Ectodermal cell (in vitro differentiated cells): Measurements from ENCODE around the gene RABL3. TPM values are rescaled to one million over a fixed set of nuclear protein-coding genes. Genes with fewer than 3 reads are reported as not detected.
"Not testable (repeated sequence)": the region's sequence is repeated elsewhere in the genome, so short reads cannot be mapped to it uniquely, and the experiment has no call there.

Experiments used
- H3K27ac ChIP-seq: 2 replicates; pipeline ENCODE4 v1.7.0; 2013; ENCODE audit warnings: mild to moderate bottlenecking, low read depth, low read length; ENCODE audit not compliant: insufficient read depth, poor library complexity, severe bottlenecking
- H3K27me3 ChIP-seq: 2 replicates; pipeline ENCODE4 v1.7.0; 2013; ENCODE audit warnings: mild to moderate bottlenecking, low read length; ENCODE audit not compliant: insufficient read depth, control insufficient read depth, poor library complexity, severe bottlenecking
- H3K36me3 ChIP-seq: one replicate; pipeline ENCODE4 v1.7.0; 2013; ENCODE audit warnings: low read length; ENCODE audit not compliant: control insufficient read depth, insufficient read depth
- H3K4me1 ChIP-seq: one replicate; pipeline ENCODE4 v1.7.0; 2013; ENCODE audit warnings: low read length; ENCODE audit not compliant: control insufficient read depth, insufficient read depth
- H3K4me3 ChIP-seq: 2 replicates; pipeline ENCODE4 v1.7.0; 2013; ENCODE audit warnings: low read depth, low read length, control low read depth; ENCODE audit not compliant: insufficient read depth
- H3K9me3 ChIP-seq: 2 replicates; pipeline ENCODE4 v1.7.0; 2013; ENCODE audit warnings: mild to moderate bottlenecking, low read length, moderate library complexity; ENCODE audit not compliant: control insufficient read depth
- WGBS, 2 experiments: methylation state at CpG; one replicate each; pipeline ENCODE4 v1.1.7; 2013; ENCODE audit warnings: missing lambda C conversion rate in 2 of 2; 5-methylcytosine and 5-hydroxymethylcytosine counted together
- polyA plus RNA-seq, 4 experiments: library from polyadenylated mRNA; stranded (reverse); fragments of 50-300 nt; gene quantifications; one replicate each; pipeline ENCODE4 v1.2.3, GENCODE V29; 2013

Gene RABL3, protein sequence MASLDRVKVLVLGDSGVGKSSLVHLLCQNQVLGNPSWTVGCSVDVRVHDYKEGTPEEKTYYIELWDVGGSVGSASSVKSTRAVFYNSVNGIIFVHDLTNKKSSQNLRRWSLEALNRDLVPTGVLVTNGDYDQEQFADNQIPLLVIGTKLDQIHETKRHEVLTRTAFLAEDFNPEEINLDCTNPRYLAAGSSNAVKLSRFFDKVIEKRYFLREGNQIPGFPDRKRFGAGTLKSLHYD
- 14.9 TPM for polyA plus RNA-seq (2013, experiment 1 of 4)
- polyA plus RNA-seq (2013, experiment 2 of 4): 18.9 TPM
- 13.9 TPM for polyA plus RNA-seq (2013, experiment 3 of 4)
- polyA plus RNA-seq (2013, experiment 4 of 4): 19.5 TPM

GRCh38 chr3:120742198-120742848, at the start of gene RABL3, which contains the start of gene GTF2E1:
Gene RABL3 (minus strand): TSS chr3:120742516. CDS start chr3:120742507, 9 bp downstream.
Gene GTF2E1 (plus strand): TSS chr3:120742744. CDS start chr3:120750553, 7,809 bp downstream.
- 0 to 1% methylated on average over 39 of the region's 39 CpGs for WGBS, 2 experiments
- Histone ChIP-seq H3K4me3 (peak within 1 kb of the TSS; percentile 87), H3K36me3 (no peaks in the 10 kb centered on the region), H3K9me3 (no peaks in the 10 kb centered on the region), H3K4me1 (peaks cover 8% of the 10 kb centered on the region), H3K27me3 (no peaks in the 10 kb centered on the region), H3K27ac (peak within 1 kb of the TSS; percentile 96)

DNA sequence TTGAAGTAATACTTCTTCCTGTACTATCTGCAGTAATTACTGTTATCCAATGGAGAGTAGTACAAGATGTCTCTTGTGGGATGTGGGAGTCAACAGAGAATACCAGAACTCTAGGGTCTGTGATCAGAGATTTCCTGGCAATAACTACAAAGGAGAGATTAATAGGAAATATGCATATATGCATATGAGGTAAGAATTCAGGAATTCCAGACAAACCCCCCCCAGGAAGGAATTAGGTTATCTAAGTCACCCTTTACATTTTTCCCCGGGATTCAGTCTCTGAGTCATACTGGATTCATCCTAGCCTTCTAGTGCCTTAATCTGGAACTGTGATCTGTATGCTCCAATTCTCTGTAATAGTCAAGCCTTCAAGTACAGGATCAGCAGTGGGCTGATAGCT, 49.6 kb upstream of the RABL3 start:
- no peaks in the 10 kb centered on the region for H3K27me3 ChIP-seq
- H3K36me3 ChIP-seq: no peaks in the 10 kb centered on the region
- H3K9me3 ChIP-seq: no peaks in the 10 kb centered on the region
- H3K4me3 ChIP-seq: no peak overlapping the region
- H3K4me1 ChIP-seq: no peaks in the 10 kb centered on the region
- H3K27ac ChIP-seq: no peak overlapping the region
- WGBS, 2 experiments: 86 to 95% methylated on average over 1 of the region's 1 CpG

GRCh38 chr3:120791010-120791409, 48.7 kb upstream of the RABL3 start:
- H3K9me3 ChIP-seq: no peaks in the 10 kb centered on the region
- H3K4me3 ChIP-seq: no peak overlapping the region
- H3K36me3 ChIP-seq: no peaks in the 10 kb centered on the region
- no CpG with 5 or more reads among the region's 1 CpG for WGBS, 2 experiments
- no peak overlapping the region for H3K27ac ChIP-seq
- H3K4me1 ChIP-seq: no peaks in the 10 kb centered on the region
- H3K27me3 ChIP-seq: no peaks in the 10 kb centered on the region

GRCh38 chr3:120785832-120786231, 43.5 kb upstream of the RABL3 start:
- WGBS, 2 experiments: 74 to 76% methylated on average over 5 of the region's 5 CpGs
- H3K36me3 ChIP-seq, H3K9me3 ChIP-seq, H3K4me1 ChIP-seq, H3K4me3 ChIP-seq, H3K27me3 ChIP-seq, H3K27ac ChIP-seq: not testable (repeated sequence)

GRCh38 chr3:120780977-120781376, 38.7 kb upstream of the RABL3 start:
- H3K27me3 ChIP-seq: no peaks in the 10 kb centered on the region
- peaks cover 13% of the 10 kb centered on the region for H3K36me3 ChIP-seq
- 95% methylated on average over 13 of the region's 13 CpGs for WGBS, 2 experiments
- H3K4me1 ChIP-seq: no peaks in the 10 kb centered on the region
- H3K4me3 ChIP-seq: no peak overlapping the region
- H3K27ac ChIP-seq: no peak overlapping the region
- H3K9me3 ChIP-seq: no peaks in the 10 kb centered on the region

DNA sequence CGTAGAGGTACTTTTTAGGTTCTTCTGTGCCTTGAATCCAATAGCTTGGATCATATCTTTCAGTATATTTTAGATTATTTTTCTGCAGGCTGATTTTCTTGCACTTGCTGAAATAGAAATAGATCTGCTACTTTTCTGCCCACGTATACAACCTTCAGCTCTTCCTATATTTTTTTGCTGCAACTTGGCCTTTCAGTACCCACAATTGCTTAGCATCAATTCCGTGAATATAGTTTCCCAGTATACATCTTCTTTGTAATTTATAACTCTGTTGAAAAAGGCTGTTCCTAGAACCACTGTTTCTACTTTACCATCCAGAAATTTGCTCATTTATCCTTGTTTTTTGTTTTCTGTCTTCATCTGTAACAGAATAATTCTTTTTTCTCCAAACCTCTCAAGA, 36.5 kb upstream of the RABL3 start:
- no peaks in the 10 kb centered on the region for H3K9me3 ChIP-seq
- no peaks in the 10 kb centered on the region for H3K4me1 ChIP-seq
- no peak overlapping the region for H3K4me3 ChIP-seq
- WGBS, 2 experiments: 90 to 96% methylated on average over 3 of the region's 3 CpGs
- H3K27me3 ChIP-seq: no peaks in the 10 kb centered on the region
- no peak overlapping the region for H3K27ac ChIP-seq
- peaks cover 13% of the 10 kb centered on the region for H3K36me3 ChIP-seq

DNA sequence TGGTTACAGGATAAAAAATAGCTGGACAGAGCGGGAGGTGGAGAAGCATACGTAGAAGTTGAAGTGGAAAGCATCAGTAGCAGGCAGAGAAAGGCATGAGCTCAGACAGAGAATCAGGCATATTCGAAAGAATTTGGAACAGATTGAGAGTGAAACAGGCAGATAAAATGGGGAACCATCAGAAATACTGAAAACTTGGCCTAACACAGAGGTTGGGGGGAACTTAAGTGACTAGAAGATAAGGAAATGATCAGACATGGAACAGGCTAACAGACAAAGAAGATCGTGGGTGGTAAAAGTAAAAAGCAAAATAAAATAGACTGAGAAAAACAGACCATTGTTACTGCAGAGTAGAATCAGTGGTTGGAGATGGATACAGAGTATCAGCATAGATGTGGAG, 33.1 kb upstream of the RABL3 start:
- Histone ChIP-seq H3K27ac (no peak overlapping the region), H3K36me3 (peaks cover 14% of the 10 kb centered on the region), H3K9me3 (no peaks in the 10 kb centered on the region), H3K4me3 (no peak overlapping the region), H3K4me1 (no peaks in the 10 kb centered on the region), H3K27me3 (no peaks in the 10 kb centered on the region)
- WGBS, 2 experiments: 92% methylated on average over 4 of the region's 4 CpGs

DNA sequence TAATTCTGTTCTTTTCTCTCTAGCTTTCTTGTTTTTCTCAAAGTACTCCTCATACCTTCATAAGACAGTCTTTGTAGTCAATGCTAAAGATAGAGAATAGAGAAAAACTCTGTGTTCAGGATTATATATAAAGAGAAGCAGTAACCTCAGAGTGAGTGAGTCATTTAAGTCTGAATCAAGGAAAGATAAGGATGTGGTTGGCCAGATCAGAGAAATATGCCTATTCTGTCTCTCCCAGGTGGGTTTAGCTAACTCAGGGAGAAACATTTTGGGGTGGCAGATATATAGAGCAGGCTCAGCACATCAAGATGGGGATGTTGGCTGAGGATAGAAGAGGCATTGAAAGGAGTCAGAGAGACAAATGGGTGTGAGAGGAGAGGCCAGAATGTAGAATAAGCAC, 31.6 kb upstream of the RABL3 start:
- Histone ChIP-seq H3K36me3 (peaks cover 14% of the 10 kb centered on the region), H3K4me1 (no peaks in the 10 kb centered on the region), H3K27me3 (no peaks in the 10 kb centered on the region), H3K4me3 (no peak overlapping the region), H3K27ac (no peak overlapping the region), H3K9me3 (no peaks in the 10 kb centered on the region)

GRCh38 chr3:120772081-120772480, 29.8 kb upstream of the RABL3 start:
- peaks cover 14% of the 10 kb centered on the region for H3K36me3 ChIP-seq
- no peaks in the 10 kb centered on the region for H3K4me1 ChIP-seq
- WGBS, 2 experiments: 52% methylated on average over 2 of the region's 2 CpGs
- H3K9me3 ChIP-seq: no peaks in the 10 kb centered on the region
- H3K4me3 ChIP-seq: no peak overlapping the region
- H3K27ac ChIP-seq: no peak overlapping the region
- H3K27me3 ChIP-seq: no peaks in the 10 kb centered on the region

DNA sequence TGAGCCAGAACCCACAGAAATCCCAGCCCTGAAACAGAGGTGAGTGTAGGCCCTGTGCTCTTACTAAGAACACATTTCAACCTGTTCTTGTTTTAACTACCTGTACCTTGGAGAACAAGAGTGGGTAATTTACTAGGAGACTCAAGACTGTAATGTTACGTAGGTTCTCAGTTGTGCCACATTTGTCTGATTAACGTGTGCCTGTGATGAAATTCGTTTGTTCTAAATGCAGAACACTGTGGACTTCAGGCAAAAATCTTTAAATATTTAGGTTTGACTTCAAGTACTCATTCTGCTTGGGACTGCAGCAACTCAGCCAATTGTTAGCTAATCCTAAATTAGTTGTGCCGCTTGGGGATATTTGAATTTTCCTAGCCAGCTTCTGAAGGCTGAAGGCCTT, 28.6 kb upstream of the RABL3 start:
- 94 to 95% methylated on average over 4 of the region's 4 CpGs for WGBS, 2 experiments
- Histone ChIP-seq H3K4me3 (no peak overlapping the region), H3K27me3 (no peaks in the 10 kb centered on the region), H3K4me1 (no peaks in the 10 kb centered on the region), H3K36me3 (peaks cover 4% of the 10 kb centered on the region), H3K27ac (no peak overlapping the region), H3K9me3 (no peaks in the 10 kb centered on the region)
